NCI-H187 treated with DMSO at 0.1 percent for 48 hours (cell line): ENCODE data around the gene MYH1.

Experiments
- DNase-seq: peaks from one replicate; lab custom pipeline; 2025; lab: John Stamatoyannopoulos, UW

MYH1 gene

DNA sequence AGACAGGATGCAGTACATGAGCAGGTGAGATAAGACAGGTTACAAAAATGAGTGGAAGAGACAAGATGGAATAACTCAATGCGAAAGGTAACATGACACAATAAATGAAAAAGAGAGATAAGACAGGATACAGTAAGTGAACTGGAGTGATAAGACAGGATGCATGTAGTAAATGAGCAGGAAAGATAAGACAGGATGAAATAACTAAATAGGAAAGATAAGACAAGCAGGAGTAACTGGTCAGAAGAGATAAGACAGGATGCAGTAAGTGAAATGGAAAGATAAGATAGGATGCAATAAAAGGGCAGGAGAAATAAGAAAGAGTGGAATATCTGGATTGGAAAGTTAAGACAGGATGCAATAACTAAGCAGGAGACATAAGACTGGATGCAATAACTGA is 40.6 kb downstream of the MYH1 start:
- no peak for DNase-seq

DNA sequence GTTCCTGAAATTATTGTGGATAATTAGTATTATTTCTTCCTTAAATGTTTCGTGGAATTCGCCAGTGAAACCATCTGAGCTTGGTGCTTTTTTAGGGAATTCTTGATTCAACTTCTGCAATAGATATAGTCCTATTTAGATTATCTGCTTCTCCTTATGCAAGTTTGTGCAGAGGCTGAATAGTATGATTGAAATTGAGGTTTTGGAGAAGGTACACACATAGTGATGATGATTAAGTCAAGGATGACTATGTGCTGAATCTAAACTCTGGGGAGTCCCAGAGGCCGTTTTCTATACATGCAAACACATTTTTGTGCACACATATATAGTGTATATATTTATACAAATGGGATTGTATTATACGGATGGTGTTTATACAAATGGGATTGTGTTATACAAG is 43.8 kb downstream of the MYH1 start:
- DNase-seq, result no peak

DNA sequence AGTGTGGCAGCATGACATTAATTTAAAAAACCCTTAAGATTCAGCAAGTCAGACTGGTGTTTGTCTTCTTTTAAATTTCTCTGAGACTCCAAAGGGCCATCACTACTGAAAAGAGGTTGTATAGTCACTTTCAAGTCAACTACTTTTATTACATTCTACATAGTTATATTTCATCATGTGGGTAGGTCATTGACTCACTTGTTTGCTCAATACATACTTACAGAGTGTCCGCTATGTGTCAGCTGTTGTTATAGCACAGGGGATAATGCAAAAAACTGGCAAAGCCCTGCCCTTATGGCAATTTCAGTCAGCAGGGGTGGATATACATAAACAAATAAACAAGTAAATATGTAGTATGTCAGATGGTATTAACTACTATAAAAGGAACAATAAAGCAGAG is 46.5 kb downstream of the MYH1 start:
- DNase-seq, result no peak

DNA sequence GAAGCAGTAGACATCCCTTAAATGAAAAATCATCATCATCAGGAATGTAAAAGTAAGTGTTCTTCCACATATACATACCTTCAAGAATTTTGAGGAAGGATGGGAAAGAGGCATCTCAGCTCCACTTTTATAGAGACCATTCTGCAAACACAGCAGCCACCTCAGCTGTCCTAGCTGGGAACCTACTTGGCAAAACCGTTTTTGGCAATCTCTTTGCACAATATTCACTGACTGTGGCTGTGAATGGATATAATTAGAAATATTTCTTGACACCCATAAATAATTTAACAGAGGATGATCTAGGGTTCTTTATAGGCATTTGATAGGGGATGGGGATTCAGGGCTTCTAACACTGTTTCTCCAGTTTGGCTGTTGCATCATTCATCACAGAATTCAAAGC is 48.9 kb downstream of the MYH1 start, which contains the start of gene MYH4:
MYH4 (minus strand) TSS at position 101 of the 400 bp plus-strand sequence. CDS start 2,814 bp downstream, outside the sequence.
- no peak for DNase-seq

DNA sequence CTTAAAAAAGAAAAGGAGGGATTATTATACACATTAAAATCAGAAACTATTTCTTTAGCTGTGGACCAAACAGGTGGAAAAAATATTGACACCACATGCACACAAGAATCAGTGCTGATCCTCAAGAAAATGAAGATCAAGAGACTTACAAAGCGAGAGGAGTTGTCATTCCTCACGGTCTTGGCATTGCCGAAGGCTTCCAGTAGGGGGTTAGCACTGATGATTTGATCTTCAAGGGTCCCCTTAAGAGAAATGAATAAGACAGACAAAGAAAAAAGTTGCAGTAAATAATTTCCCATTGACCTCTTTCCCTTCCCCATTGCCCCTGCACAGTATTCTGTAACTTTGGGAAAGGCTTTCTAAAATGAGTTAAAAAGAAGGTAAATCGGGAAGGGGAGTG is 54.9 kb downstream of the MYH1 start:
- no peak for DNase-seq

DNA sequence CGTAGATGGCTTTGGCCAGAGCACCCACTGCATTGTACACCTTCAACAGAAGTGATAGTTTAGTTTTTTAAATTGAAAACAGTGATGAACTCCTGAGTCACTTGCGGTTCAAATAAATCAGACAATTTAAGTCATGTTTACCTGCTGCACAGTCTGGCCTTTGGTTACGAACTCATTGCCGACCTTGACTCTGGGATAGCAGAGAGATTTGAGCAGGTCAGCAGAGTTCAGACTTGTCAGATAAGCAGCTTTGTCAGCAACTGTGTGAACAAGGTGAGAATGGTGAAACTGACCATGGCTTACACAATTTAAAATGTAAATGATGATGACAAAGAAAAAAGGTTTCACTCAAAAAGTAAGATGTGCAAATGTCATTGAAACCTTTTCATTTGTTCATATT is 58.3 kb downstream of the MYH1 start:
- DNase-seq, result no peak

DNA sequence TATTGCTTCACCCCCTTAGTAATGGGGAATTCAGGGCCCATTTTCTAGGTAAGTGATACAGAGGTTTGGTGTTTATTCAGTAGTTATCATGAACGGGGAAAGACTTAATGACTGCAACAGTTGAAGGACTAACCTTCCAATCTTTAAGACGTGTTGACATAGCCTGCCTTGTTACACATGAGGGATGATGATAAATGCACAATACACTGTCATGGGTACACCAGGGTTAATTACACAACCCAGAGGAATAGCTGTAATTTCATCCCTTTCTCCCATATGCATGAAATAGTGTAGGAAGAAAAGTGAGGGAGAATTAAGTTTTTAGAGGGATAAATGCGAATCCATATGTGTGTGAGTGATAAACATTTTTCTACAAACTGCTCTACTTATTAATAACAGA is 59.6 kb downstream of the MYH1 start:
- no peak for DNase-seq

DNA sequence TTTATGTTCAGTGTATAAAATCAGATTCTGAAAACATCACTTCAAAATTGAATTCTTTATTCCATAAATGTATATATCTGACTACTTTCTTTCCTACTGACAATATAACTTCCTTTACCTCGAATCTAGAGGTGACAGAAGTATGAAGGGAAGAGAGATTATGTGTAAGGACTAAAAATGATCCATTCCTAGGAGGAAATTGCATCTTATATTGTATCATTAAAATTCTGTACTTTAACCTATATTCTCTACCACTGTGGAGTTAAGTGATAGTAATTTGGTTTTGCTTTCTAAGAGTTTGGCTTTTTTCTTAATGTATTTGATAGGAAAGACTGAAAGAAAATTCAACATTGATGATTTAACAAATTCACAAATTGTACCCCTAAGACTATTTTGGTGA is 60.4 kb downstream of the MYH1 start:
- no peak for DNase-seq

DNA sequence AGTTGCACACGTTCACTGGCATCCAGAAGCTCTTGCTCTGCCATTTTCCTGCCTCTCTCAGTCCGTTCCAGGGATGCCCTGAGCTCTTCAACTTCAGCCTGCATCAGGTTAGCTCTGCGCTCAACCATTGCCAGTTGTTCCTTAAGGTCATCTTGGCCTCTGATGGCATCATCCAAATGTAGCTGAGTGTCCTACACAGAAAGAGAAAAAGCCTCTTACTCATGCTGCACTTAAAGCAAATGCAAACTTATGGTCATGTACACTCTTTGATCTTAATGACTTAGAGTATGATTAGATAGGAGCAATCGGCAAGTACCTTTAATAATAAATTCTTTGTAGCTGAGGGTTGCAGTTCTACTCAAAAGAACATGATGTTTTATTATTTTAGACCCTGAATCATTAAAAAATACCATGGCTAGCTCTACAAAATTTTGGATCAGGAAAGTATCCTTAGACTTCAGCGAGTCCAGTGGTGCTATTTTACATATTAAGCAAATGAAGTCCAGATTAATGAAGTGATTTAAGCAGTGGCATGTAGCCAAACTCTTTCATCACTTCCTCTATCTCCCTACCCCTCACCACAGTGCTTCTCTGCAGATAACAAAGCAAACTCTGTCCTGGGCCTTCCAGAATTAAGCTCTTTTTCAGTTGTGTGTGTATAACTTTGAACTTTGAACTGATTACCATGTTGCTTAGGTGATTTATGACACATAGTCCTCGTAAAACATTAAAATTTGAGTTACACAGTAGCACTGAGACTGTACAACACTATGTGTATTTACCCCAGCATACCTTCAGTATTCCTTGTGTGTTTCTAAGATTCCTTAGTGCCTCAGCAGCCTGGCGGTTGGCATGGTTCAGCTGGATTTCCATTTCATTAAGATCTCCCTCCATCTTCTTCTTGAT is 71.1 kb downstream of the MYH1 start:
- no peak for DNase-seq
